ENCODE results near the gene FOXN1. TPM values are rescaled to one million over a fixed set of nuclear protein-coding genes. Genes with fewer than 3 reads are reported as not detected.

FOXN1 gene
- total RNA-seq, 1 donor from 2014 or later: not detected

- peak; percentile 79 for DNase-seq (ENCODE audit: low spot score)
Observed at GRCh38 chr17:28524476-28525424, 18.6 kb downstream of the FOXN1 start.

DNA sequence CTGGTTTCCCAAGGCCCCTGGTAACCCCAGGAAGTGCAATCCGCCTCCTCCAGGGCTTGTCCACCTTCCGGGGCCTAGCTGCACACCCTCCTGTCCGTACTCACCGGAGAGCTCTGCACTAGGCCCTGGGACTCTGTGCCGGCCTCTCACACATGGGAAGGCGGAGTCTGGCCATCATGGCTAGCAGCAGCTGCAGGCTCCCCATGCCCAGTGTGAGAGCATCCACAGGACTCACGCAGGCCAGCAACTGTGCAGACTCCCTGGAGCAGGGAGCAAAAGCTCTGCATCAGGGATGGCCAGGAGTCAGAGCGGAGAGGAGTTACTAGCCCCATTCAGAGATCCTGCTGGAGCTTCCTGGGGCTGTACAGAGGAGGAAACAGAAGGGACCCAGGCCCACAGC is 20.2 kb downstream of the FOXN1 start:
- DNase-seq (ENCODE audit: low spot score): no peak

GRCh38 chr17:28527181-28527681 is 21.1 kb downstream of the FOXN1 start:
- DNase-seq (ENCODE audit: low spot score): no peak

GRCh38 chr17:28527859-28528258 is 21.7 kb downstream of the FOXN1 start:
- no peak for DNase-seq (ENCODE audit: low spot score)

- DNase-seq (ENCODE audit: low spot score): peak; percentile 40
Observed at GRCh38 chr17:28528327-28529012, 22.3 kb downstream of the FOXN1 start.

DNA sequence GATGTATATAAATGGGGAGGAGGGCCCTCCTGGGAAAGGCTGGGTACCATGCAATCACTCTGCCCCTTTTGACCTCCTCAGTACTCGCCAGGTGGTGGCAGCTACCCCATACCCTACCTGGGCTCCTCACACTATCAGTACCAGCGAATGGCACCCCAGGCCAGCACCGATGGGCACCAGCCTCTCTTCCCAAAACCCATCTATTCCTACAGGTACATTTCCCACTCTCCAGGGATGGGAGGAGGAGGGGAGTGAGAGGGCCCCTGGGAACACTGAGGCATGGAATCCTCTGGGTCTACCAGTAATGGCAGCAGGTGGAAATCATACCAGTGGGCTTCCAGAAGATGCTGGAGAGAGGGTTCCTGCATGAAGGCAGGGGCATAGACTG is 22.9 kb downstream of the FOXN1 start:
- no peak for DNase-seq (ENCODE audit: low spot score)

DNA sequence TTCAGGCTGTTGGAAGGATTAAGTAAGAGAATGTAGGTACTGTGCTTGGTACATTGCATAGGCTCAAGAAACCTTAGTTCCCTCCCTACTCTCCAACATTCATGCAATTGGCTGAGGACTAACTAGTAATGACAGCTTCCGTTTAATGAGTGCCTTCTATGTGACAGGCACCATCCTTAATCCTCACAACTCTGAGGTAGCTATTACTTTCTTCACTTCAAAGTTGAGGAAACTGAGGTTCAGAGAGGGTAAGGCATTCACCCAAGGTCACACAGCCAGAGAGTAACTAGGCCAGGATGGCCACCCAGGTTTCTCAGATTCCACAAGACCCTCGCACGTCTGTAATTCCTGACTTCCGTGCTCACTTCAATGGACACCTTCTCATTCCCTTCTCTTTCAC is 24.1 kb downstream of the FOXN1 start:
- no peak for DNase-seq (ENCODE audit: low spot score)

DNA sequence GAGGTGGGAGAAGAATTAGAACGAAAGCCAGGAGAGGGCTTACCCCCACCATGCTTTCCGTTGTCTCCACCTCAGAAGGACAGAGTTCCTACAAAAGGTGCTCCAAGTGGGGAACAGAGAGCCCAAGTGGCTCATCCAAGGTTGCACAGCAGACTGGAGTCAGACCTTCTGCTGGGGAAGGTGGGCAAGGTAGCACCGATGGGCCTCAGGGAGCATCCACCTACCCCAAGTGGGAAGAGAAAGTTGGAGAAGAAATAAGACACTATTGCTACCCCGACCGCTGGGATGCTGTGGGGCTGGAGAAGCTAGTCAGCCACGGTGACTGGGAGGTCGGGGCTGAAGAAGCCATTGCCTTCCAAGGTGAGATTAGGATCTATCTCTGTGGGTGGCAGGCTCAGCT is 24.8 kb downstream of the FOXN1 start:
- no peak for DNase-seq (ENCODE audit: low spot score)

DNA sequence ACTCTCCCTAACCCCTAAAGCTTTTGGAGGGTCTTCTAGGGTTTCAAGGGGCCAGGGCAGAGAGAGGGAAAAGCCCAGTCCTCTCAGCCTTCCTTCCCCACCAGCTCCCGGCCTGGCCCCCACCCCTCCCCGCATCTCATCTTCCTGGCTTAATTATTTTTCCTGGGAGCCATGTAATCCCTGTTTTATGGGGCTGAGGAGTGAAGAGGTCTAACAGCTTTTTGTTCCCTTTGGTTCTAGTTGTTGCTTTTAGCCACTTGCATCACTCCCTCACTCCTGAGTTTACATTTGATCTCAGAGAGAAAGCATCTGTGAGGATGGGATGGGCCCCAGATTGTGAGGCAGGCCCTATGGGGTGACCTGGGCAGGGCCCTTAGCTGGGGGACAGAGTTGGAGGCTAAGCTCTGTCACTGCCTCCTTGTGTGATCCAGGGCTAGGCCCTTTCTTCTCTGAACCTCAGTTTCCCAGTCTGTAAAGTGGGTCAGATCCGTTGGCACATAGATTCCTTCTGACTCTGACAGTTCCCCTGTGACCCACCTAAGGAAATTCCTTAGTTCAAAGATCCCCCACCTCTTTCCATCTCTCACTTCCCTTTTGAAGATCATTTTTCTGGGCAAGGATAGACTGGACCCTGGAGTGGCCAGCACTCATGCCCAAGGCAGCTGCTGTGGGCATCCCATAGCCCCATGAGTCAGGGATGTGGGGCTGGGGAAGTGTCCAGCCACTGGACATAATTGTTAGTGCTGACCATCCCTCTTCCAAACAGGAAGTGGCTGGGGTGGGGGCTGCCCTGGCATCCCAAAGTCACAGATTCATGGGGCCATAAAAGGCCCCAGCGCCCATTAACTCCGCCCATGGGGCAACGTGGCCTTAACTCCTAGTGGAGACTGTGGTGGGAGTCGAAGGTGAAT is 26.2 kb downstream of the FOXN1 start:
- no peak for DNase-seq (ENCODE audit: low spot score)

- DNase-seq (ENCODE audit: low spot score): no peak
Observed at GRCh38 chr17:28533091-28533807, 27.1 kb downstream of the FOXN1 start.

DNA sequence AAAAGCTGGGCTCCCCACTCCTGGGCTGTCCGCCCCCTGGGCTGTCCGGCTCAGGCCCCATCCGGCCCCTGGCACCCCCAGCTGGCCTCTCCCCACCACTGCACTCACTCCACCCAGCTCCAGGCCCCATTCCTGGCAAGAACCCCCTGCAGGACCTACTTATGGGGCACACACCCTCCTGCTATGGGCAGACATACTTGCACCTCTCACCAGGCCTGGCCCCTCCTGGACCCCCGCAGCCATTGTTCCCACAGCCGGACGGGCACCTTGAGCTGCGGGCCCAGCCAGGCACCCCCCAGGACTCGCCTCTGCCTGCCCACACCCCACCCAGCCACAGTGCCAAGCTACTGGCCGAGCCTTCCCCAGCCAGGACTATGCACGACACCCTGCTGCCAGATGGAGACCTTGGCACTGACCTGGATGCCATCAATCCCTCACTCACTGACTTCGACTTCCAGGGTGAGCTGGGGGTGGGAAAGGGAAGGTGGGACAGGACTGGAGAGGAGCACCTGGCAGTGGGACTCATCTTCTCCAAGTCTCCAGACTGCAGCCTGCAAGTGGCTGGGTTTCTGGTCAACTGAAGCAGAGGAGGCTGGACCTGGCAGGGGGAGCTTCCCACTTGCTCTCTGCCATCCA is 28.7 kb downstream of the FOXN1 start:
- DNase-seq (ENCODE audit: low spot score): no peak

DNA sequence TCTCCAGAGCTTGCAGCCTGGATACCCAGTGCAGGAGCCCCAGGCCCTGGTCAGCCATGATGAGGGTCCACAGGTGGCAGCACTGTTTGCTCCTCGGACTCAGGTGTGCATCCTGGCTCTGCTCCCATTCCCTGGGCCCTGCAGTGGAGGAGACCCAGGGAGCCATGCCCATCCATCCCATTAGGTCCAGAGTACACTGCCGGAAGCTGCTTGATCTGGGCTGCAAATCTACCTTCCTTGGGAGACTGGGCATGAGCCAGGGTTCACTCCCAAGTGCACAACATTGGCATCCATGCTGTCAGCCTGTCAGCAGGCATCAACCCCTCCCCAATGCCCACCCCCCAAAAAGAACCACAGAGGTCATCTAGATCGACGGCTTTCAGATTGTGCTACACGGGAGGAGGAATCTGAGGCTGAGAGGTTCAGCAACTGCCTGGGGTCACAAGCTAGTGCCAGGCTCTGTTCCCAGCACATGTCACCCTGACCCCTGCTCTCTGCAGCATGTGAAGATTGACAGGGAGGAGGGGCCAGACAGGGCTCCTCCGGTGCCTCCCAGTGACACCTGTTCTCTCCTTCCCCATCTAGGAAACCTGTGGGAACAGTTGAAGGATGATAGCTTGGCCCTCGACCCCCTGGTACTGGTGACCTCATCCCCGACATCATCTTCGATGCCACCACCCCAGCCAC is 30.5 kb downstream of the FOXN1 start:
- DNase-seq (ENCODE audit: low spot score): no peak

- DNase-seq (ENCODE audit: low spot score): no peak
Observed at GRCh38 chr17:28537219-28537610, 31.1 kb downstream of the FOXN1 start.

GRCh38 chr17:28538296-28538895 is 32.2 kb downstream of the FOXN1 start:
- no peak for DNase-seq (ENCODE audit: low spot score)

DNA sequence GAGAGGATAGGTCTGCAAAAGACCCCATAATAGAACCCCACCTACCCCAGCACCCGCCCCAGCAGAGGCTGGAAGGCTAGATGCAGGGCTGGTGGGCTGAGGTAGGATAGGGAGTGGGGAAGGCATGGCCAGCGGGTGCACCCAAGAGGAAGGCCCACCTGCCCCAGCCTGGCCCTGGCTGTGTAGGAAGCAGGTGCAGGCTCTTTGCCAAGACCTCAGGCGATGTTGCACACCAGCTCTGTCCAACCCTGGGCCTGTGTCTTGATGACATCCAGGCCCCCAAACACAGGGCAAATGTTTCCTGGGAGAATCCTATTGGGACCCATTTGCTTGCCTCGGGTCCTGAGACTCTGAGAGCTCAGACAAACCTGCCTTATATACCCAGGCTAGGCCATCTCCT is 34.1 kb downstream of the FOXN1 start:
- DNase-seq (ENCODE audit: low spot score): no peak

DNA sequence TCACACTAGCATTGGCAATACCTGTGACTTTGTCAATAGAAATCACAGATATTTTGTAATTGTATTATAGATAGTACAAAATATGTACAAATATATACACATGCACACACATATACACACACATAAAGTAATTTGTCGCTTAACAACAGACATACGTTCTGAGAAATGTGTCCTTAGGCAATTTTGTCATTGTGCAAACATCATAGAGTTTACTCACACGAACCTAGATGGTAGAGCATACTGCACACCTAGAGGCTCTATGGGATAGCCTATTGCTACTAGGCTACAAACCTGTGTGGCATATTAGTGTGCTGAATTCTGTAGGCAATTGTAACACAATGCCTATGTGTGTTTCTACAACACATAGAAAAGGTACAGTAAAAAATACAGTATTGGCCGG is 35.3 kb downstream of the FOXN1 start:
- no peak for DNase-seq (ENCODE audit: low spot score)

DNA sequence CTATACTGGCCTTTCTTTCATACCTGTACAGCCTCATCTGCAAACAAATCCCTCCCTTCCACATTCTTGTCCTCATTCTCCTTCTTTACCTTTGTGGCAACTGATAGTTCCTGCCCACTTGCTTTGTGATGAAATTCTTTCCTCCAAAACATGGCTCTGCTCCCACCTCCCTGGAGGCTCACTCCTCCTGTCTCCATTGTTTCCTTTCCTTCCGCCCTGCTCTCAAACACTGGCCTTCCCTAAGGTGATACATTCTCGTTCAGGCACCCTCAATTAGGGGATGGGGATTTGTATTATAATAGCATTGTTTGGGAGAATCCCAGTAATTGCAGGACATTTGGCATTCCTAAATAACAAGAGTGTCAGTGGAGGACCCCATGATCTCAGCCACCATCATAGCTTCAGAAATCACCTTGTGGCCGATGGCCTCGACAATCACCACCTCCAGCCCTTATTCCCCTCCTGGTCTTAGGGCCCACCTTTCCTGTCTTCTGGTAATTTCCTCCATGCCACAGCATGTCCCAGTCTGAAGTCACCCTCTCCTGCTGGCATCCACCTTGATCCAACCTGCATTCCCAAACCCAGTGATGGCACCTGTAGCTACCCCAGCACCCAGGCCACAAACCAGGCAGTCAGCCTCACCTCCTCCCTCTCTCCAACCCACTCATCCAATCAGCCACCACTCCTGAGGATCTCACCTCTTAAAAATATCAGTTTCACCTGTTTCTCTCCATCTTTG is 38.4 kb downstream of the FOXN1 start:
- no peak for DNase-seq (ENCODE audit: low spot score)

DNA sequence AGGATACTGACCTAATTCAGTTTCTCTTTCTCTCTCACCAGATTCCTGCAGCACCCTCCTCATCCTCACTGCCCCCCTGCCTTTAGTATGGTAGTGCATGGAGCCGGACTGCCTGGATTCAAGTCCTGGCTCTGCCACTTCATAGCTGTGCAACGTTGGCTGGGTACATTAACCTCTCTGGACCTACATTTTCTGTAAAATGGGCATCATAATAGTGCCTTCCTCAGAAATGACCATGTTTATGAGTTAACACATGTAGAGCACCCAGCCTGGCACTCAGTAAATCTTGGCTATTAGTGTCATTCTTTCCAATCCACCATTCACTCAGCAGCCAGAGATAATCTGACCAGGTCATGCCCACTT is 39.0 kb downstream of the FOXN1 start:
- DNase-seq (ENCODE audit: low spot score): no peak
